ENCODE data around the gene RPS6KA2. TPM values are rescaled to one million over a fixed set of nuclear protein-coding genes. Genes with fewer than 3 reads are reported as not detected.

Gene RPS6KA2
- total and polyA plus RNA-seq, 2 experiments from 2014 or later = 45.1 to 49.0 TPM

- Histone ChIP-seq H3K4me3 (no peak overlapping the region), H3K36me3 (ENCODE audit: low read depth) (no peaks in the 10 kb centered on the region), H3K27me3 (replicated peaks; ENCODE audit: insufficient read depth) (no peaks in the 10 kb centered on the region), H2AFZ (no peak overlapping the region), H3K9me3 (ENCODE audit: low read depth) (no peaks in the 10 kb centered on the region), H3K27ac (no peak overlapping the region), H3K79me2 (ENCODE audit: insufficient read depth) (no peaks in the 10 kb centered on the region), H3K4me1 (ENCODE audit: insufficient read depth) (no peaks in the 10 kb centered on the region), H3K9ac (no peak overlapping the region), H3K9me2 (ENCODE audit: insufficient read depth) (no peaks in the 10 kb centered on the region), H3F3A (ENCODE audit: insufficient read depth) (no peaks in the 10 kb centered on the region), H3K4me2 (ENCODE audit: unreplicated experiment) (no peak overlapping the region), H4K20me1 (ENCODE audit: insufficient read depth) (no peaks in the 10 kb centered on the region)
- in situ Hi-C loops (cut with MboI) = no loop called here
- TF ChIP-seq EZH2 (IDR thresholded peaks at IDR 0.05; ENCODE audit: insufficient read depth, poor library complexity, severe bottlenecking) = no peak
- no peak for TF ChIP-seq EZH2phosphoT487 (IDR thresholded peaks at IDR 0.05; ENCODE audit: insufficient read depth, low read depth)
- no peak for DNase-seq
- WGBS, 2 experiments (ENCODE audit: low coverage in 1 of 2, low lambda C conversion rate in 2 of 2, missing lambda C conversion rate in 2 of 2) = 92% methylated on average over 20 of the region's 20 CpGs
These were observed 141.2 kb downstream of the RPS6KA2 start for GRCh38 chr6:166485651-166486535.

- H3K9me3 ChIP-seq (ENCODE audit: low read depth) = no peaks in the 10 kb centered on the region
- no peaks in the 10 kb centered on the region for H4K20me1 ChIP-seq (ENCODE audit: insufficient read depth)
- H3K4me3 ChIP-seq = no peak overlapping the region
- no peaks in the 10 kb centered on the region for H3K36me3 ChIP-seq (ENCODE audit: low read depth)
- no peak for TF ChIP-seq EZH2phosphoT487 (IDR thresholded peaks at IDR 0.05; ENCODE audit: insufficient read depth, low read depth)
- H3F3A ChIP-seq (ENCODE audit: insufficient read depth) = no peaks in the 10 kb centered on the region
- no peak for DNase-seq
- H3K9me2 ChIP-seq (ENCODE audit: insufficient read depth) = no peaks in the 10 kb centered on the region
- H3K27ac ChIP-seq = no peak overlapping the region
- no peak overlapping the region for H3K9ac ChIP-seq
- H3K4me2 ChIP-seq (ENCODE audit: unreplicated experiment) = no peak overlapping the region
- H3K27me3 ChIP-seq (replicated peaks; ENCODE audit: insufficient read depth) = no peaks in the 10 kb centered on the region
- H3K79me2 ChIP-seq (ENCODE audit: insufficient read depth) = no peaks in the 10 kb centered on the region
- no peak overlapping the region for H2AFZ ChIP-seq
- H3K4me1 ChIP-seq (ENCODE audit: insufficient read depth) = no peaks in the 10 kb centered on the region
- in situ Hi-C loops (cut with MboI) = no loop called here
- 89 to 90% methylated on average over 10 of the region's 10 CpGs for WGBS, 2 experiments (ENCODE audit: low coverage in 1 of 2, low lambda C conversion rate in 2 of 2, missing lambda C conversion rate in 2 of 2)
These were observed 142.2 kb downstream of the RPS6KA2 start for GRCh38 chr6:166484863-166485262.

- TF ChIP-seq EZH2phosphoT487 (IDR thresholded peaks at IDR 0.05; ENCODE audit: insufficient read depth, low read depth) (no peak), EZH2 (IDR thresholded peaks at IDR 0.05; ENCODE audit: insufficient read depth, poor library complexity, severe bottlenecking) (no peak)
- no peaks in the 10 kb centered on the region for H3K79me2 ChIP-seq (ENCODE audit: insufficient read depth)
- H3K27ac ChIP-seq = no peak overlapping the region
- H3F3A ChIP-seq (ENCODE audit: insufficient read depth) = no peaks in the 10 kb centered on the region
- H2AFZ ChIP-seq = no peak overlapping the region
- no peaks in the 10 kb centered on the region for H4K20me1 ChIP-seq (ENCODE audit: insufficient read depth)
- 88 to 90% methylated on average over 15 of the region's 15 CpGs for WGBS, 2 experiments (ENCODE audit: low coverage in 1 of 2, low lambda C conversion rate in 2 of 2, missing lambda C conversion rate in 2 of 2)
- no peaks in the 10 kb centered on the region for H3K9me3 ChIP-seq (ENCODE audit: low read depth)
- in situ Hi-C loops (cut with MboI) = no loop called here
- H3K9me2 ChIP-seq (ENCODE audit: insufficient read depth) = no peaks in the 10 kb centered on the region
- H3K4me3 ChIP-seq = no peak overlapping the region
- no peak overlapping the region for H3K4me2 ChIP-seq (ENCODE audit: unreplicated experiment)
- H3K36me3 ChIP-seq (ENCODE audit: low read depth) = no peaks in the 10 kb centered on the region
- H3K27me3 ChIP-seq (replicated peaks; ENCODE audit: insufficient read depth) = no peaks in the 10 kb centered on the region
- no peak overlapping the region for H3K9ac ChIP-seq
- no peaks in the 10 kb centered on the region for H3K4me1 ChIP-seq (ENCODE audit: insufficient read depth)
- DNase-seq = no peak
These were observed 143.3 kb downstream of the RPS6KA2 start for GRCh38 chr6:166483573-166484250.

GRCh38 chr6:166483026-166483425 lies 144.0 kb downstream of the RPS6KA2 start:
- no peak overlapping the region for H3K4me3 ChIP-seq
- WGBS, 2 experiments (ENCODE audit: low coverage in 1 of 2, low lambda C conversion rate in 2 of 2, missing lambda C conversion rate in 2 of 2) = 95 to 96% methylated on average over 10 of the region's 10 CpGs
- H3K27me3 ChIP-seq (replicated peaks; ENCODE audit: insufficient read depth) = no peaks in the 10 kb centered on the region
- in situ Hi-C loops (cut with MboI) = no loop called here
- DNase-seq = no peak
- H3K9ac ChIP-seq = no peak overlapping the region
- H3K4me1 ChIP-seq (ENCODE audit: insufficient read depth) = no peaks in the 10 kb centered on the region
- H3K9me3 ChIP-seq (ENCODE audit: low read depth) = no peaks in the 10 kb centered on the region
- H3K4me2 ChIP-seq (ENCODE audit: unreplicated experiment) = no peak overlapping the region
- H4K20me1 ChIP-seq (ENCODE audit: insufficient read depth) = no peaks in the 10 kb centered on the region
- H3F3A ChIP-seq (ENCODE audit: insufficient read depth) = no peaks in the 10 kb centered on the region
- no peaks in the 10 kb centered on the region for H3K79me2 ChIP-seq (ENCODE audit: insufficient read depth)
- no peaks in the 10 kb centered on the region for H3K9me2 ChIP-seq (ENCODE audit: insufficient read depth)
- H2AFZ ChIP-seq = no peak overlapping the region
- no peaks in the 10 kb centered on the region for H3K36me3 ChIP-seq (ENCODE audit: low read depth)
- TF ChIP-seq EZH2 (IDR thresholded peaks at IDR 0.05; ENCODE audit: insufficient read depth, poor library complexity, severe bottlenecking) (no peak), EZH2phosphoT487 (IDR thresholded peaks at IDR 0.05; ENCODE audit: insufficient read depth, low read depth) (no peak)
- no peak overlapping the region for H3K27ac ChIP-seq

Measured in GM23248 (cell line).